NCI-H128 (cell line): Measurements from ENCODE around the gene SLC44A4.
"Not testable (repeated sequence)": the region's sequence is repeated elsewhere in the genome, so short reads cannot be mapped to it uniquely, and the experiment has no call there.

ENCODE experiments used
- DNase-seq: peaks from one replicate; lab custom pipeline; 2025; ENCODE audit not compliant: unreplicated experiment; lab: John Stamatoyannopoulos, UW

The SLC44A4 gene

DNA sequence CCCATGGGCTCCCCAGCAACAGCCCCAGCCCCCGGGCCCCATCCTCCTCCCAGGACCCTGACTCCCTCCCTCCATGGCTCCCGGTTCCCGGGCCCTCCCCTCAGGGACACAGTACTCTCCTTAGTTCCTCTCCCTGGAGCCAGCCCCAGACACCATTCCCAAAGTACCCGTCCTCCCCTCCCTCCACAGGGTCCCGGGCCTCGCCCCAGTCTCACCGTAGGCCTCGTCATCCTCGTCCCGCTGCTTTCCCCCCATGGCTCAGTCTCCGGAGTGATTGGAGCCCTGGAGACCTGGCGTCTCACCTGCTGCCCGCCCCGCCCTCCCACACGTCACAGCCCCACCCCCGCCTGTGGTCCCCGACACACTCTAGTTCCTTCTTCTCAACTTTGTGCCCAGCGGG lies at the start of gene SLC44A4:
Gene SLC44A4, minus strand, starts transcription at position 272 of the 400 bp plus-strand sequence. Its CDS starts 17 bp downstream, at position 255.
- no peak for DNase-seq

DNA sequence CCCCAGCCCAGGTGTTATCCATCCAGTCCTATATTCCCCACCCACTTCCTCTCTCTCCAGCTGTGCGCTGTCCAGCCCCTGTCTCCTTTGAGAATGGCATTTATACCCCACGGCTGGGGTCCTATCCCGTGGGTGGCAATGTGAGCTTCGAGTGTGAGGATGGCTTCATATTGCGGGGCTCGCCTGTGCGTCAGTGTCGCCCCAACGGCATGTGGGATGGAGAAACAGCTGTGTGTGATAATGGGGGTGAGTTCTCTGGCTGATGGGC lies 49.8 kb upstream of the SLC44A4 start:
- no peak for DNase-seq

DNA sequence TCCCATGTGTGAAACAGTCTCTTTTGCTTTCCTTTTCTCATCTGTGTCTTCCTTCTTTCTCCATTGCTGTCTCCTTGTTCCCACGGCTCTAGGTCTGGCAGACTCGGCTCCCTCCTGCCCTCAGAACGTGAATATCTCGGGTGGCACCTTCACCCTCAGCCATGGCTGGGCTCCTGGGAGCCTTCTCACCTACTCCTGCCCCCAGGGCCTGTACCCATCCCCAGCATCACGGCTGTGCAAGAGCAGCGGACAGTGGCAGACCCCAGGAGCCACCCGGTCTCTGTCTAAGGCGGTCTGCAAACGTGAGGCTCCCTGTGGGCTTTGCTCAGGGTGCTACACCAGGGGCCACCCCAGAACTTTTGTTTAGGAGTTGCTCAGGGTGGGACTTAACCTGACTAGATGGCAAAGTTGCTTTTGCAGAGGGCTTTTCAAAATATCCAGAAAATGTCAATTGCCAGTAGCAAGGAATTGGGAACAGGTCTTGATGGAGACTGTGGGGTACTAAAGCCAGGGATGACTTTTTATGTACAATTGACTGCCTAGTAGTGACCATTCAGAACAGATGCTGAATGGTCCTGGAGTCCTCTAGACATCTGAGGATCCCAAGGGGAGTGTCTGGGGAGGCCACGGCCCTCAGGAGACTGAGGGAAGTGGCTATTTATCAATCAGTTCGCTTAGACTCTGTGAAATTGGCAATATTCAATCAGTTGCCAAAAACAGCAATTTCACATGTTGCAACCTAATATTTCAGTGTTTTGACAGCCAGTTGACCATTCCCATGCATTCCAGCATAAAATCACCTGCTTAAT lies 49.3 kb upstream of the SLC44A4 start:
- no peak for DNase-seq

DNA sequence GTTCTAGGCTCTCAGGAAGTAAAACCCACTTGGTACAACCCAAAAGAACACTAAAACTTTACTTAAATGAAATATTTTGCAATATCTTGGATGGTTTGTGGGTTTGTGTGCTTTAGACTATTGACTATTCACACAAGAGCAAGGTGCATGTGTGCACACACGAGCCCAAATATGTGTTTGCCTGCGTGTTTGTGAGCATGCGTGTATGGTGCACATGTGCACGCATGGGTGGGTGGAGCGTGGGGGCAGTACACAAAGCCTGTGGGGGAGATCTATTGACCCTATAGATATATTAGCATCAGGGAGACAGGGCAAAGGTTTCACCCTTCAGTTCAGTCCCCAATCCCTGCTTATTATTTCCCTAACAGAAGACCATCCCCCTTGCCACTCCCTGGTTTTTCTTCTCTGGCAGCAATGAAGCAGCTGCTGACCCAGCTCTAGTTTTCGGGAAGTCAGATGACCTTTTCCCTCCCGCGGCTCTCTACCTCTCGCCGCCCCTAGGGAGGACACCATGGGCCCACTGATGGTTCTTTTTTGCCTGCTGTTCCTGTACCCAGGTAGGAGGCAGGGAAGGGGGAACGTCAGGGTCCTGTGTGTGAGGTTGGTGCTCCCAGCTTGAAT lies 48.6 kb upstream of the SLC44A4 start, which contains the start of gene C2:
Gene C2, plus strand, starts transcription at position 476 of the 621 bp plus-strand sequence. Its CDS starts 36 bp downstream, at position 512.
- no peak for DNase-seq

DNA sequence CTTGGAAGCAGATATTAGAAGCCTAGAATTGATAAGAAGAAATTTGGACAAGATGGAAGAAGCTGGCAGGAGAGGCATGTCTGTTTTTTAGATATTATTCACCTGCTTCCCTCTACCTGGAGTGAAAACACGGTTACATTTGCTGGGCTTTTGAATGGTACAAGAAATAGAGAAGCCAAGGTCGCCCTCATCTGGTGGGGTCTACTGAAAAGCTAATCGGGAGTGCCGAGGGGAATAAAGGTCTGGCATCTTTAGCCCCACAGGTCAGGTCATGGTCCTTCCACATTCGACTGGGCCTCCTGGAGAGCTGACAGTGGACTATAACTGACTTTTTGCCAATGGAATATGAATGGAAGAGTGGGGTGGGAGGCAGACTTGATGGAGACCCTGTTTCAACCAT lies 44.1 kb upstream of the SLC44A4 start:
- DNase-seq: no peak

DNA sequence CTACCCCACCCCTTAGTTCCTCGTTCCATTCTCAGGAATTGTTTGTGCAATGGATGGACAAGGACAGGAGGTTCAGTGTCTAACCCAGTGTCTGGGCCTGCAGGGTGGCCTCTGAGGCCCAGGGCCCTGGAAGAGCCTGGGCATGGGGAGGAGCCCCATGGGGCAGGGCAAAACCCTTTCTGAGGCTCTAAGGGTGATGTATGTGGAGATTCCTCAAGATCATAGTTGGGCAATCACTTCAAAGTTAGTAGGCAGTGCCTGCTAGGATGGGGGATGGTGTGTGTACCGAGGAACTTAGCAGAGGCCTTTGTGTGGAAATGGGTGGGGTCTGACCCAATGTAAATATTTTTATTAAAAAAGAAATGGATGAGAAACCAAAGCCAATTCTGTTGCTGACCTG lies 42.0 kb upstream of the SLC44A4 start:
- DNase-seq: no peak

DNA sequence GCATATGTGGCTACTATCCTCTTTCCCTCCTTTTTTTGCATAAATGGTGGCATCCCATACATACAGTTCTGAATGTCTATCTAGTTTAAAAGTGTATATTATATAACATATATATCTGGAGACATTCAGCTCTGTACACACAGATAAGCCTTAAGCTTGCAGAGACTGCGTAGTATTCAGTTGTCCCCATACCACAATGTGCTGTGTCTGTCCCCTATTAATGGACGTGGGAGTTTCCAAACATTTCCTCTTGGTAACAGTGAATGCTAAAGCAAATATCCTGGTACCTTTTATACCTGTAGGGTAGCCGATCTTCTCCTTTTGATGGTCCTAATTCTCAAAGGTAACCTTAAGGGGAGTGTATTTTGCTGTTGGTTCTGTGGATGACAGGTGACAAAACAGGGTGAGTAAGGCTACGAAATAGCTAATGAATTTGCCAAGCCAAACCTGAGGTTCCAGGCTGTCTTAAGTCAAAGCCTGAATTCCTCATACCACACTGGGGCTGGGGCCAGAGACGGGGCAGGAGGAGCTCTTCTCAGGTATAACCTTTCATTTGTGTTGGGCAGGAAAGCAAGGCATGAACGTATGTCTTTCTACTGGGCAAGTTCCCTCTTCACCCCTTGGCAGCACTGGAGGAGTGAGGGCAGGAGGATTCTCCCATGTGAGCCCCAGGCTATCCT lies 41.0 kb upstream of the SLC44A4 start:
- DNase-seq: no peak

DNA sequence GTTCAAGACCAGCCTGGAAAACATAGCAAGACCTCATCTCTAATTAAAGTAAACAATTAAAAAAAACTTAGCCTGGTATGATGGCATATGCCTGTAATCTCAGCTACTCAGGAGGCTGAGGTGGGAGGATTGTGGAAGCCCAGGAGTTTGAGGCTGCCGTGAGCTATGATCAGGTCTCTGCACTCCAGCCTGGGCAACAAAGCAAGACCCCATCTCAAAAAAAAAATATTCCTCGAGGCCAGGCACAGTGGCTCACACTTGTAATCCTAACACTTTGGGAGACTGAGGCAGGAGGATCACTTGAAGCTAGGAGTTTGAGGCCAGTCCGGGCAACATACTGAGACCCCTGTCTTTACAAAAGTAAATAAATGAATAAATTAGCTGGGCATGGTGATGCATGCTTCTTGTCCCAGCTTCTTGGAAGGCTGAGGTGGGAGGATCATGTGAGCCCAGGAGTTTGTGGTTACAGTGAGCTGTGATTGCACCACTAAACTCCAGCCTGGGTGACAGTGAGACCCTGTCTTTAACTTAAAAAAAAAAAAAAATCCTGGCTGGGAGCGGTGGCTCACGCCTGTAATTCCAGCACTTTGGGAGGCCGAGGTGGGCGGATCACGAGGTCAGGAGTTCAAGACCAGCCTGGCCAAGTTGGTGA lies 39.4 kb upstream of the SLC44A4 start:
- DNase-seq: no peak

DNA sequence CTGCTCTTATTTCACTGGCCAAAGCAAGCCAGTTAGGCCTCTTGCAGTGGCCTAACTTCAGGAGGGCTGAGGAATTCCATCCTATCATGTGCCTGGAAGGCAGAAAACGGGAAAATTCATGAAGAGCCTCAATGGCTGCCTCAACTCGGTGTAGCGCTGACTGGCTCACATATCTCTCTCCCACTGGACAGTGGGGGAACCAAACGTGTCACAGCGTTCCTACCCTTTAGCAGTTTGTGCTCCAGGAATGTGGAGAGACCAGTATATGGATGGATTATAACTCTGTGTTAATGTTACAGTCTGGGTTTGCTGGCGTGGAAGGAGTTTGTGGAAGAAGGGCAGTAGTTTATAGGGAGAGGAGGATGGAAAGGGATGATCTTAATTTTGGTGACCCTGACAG lies 37.0 kb upstream of the SLC44A4 start:
- DNase-seq: no peak

DNA sequence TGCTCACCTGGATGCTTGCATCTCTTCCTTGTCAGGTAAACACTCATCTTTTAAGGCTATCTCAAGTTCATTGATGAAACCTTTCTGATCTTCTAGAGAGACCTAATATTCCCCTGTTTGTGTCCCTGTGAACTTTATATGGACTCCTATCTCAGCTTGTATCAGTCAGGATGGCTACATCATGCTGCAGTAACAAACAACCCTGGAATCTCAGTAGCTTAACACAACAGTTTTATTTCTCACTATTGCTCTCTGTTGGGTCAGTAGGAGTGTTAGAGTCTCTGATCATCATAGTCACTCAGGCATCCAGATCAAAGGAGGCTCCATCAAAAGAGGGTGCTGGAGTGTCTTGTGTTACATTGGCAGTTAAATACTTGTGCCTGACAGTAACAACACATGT lies 36.6 kb upstream of the SLC44A4 start:
- DNase-seq: no peak

DNA sequence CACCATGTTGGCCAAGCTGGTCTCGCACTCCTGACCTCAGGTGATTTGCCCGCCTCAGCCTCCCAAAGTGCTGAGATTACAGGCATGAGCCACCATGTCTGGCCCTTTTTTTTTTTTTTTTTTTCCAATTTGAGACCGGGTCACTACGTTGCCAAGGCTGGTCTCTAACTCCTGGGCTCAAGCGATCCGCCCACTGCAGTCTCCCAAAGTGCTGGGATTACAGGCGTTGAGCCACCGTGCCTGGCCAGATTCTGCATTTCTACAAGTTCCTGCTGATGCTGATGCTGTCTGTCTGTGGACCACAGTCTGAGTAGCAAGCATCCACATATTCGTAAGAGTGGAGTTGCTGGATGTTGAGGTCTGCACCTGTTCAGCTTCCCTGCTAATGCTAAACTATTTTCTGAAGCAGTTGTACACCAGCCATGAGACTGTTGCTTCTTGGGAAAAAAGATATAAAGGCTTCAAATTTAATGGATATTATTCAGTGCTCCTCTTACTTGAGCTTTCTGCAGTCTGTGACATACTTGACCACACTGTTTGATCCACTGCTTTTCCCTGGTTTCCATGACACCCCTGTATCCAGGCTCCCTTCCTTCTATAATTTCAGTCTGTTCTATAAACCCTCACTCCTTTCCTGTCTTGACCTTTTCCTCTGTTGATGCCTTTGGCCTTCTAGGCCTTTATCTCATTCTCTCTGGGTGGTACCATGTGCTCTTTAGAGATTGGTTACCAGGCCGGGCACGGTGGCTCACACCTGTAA lies 33.2 kb upstream of the SLC44A4 start:
- DNase-seq: no peak

DNA sequence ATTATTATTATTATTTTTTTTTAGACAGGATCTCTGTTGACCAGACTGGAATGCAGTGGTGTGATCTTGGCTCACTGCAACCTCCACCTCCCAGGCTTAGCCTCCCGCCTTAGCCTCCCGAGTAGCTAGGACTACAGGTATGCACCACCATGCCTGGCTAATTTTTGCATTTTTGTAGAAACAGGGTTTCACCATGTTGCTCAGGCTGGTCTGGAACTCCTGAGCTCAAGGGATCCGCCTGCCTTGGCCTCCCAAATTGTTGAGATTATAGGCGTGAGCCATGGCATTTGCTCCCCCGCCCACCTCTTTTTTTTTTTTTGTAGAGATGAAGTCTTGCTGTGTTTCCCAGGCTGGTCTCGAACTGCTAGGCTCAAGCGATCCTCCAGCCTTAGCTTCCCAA lies 30.5 kb upstream of the SLC44A4 start:
- DNase-seq: not testable (repeated sequence)

DNA sequence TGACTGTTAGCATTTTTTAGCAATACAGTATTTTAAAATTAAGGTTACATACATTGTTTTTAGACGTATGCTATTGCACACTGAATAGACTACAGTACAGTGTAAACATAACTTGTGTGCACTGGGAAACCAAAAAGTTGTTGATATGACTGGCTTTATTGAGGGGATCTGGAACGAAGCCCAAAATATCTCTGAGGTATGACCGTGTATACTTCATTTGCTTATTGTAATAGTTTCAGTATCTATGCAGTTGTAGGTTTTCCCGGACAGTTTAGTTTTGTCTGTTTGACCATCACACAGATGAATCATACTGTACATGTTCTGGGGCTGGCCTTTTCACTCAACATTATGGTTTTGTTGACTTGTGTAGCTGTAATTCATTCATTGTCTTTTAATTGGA lies 30.0 kb upstream of the SLC44A4 start:
- DNase-seq: no peak

DNA sequence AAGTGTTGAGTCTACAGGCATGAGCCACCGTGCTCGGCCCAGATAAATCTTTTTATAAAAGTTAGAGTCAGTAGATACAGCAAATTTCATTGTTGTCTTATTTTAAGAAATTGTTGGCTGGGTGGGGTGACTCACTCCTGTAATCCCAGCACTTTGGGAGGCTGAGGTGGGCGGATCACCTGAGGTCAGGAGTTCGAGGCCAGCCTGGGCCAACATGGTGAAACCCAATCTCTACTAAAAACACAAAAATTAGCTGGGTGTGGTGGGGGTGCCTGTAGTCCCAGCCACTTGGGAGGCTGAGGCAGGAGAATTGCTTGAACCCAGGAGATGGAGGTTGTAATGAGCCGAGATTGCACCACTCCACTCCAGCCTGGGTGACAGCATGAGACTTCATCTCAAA lies 29.5 kb upstream of the SLC44A4 start:
- DNase-seq: not testable (repeated sequence)

DNA sequence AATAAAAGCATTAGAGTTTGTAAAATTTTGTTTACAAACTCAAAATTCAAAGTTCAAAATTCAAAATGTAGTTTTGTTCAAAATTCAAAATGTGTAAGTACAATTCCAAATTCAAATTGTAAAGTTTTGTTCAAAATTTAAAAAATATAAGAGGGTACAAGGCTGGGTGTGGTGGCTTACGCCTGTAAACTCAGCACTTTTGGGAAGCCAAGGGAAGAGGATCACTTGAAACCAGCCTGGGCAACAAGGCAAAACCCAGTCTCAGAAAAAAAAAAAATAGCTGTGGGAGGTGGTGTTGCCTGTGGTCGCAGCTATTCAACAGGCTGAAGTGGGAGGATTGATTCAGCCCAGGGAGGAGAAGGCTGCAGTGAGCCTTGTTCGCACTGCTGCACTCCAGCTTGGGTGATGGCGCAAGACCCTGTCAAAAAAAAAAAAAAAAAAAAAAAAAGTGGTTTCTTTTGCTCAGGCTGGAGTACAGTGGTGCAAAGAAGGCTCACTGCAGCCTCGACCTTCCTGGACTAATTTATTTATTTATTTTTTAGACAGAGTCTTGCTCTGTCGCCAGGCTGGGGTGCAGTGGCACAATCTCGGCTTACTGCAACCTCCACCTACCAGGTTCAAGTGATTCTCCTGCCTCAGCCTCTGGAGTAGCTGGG lies 28.5 kb upstream of the SLC44A4 start:
- no peak for DNase-seq

DNA sequence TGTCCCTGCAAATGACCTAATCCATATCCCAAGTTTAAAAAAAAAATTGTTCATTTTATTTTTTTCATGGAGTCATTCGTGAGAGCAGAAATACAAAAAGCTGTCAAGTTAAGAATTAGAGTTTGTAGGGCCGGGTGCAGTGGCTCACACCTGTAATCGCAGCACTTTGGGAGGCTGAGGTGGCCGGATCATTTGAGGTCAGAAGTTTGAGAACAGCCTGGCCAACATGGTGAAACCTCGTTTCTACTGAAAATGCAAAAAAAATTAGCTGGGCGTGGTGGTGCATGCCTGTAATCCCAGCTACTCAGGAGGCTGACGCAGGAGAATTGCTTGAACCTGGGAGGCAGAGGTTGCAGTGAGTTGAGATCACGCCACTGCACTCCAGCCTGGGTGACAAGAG lies 27.9 kb upstream of the SLC44A4 start:
- not testable (repeated sequence) for DNase-seq

DNA sequence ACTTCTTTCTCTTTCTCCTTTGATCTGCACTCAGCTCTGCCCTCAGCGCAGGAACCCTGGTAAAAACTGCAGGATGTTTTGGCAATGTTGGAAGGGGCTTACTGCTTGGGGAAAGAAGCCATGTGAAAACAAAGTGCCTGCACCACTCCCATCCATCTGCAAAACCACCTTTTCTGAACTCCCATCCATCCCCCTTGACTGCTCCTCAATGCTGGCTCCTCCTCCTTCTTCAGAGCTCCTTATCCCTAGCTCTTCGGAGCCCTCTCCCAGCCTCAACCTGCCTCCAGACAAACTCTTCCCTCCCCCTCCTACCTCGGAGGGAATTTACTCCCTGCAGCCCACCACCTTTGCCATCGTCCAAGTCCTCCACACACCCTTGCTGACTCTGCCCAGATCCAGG lies 27.3 kb upstream of the SLC44A4 start:
- no peak for DNase-seq

DNA sequence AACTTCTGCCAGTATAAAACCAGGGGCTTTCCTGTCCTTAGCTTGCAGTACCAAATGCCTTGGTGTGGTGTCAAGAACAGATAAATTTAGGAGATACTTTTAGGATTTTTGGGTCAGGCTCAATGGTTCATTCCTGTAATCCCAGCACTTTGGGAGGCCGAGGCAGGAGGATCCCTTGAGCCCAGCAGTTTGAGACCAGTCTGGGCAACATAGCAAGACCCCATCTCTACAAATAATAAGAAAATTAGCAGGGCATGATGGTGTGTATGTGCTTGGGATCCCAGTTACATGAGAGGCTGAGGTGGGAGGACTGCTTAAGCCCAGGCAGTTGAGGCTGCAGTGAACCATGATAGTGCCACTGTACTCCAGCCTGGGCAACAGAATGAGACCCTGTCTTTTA lies 26.2 kb upstream of the SLC44A4 start:
- DNase-seq: no peak

DNA sequence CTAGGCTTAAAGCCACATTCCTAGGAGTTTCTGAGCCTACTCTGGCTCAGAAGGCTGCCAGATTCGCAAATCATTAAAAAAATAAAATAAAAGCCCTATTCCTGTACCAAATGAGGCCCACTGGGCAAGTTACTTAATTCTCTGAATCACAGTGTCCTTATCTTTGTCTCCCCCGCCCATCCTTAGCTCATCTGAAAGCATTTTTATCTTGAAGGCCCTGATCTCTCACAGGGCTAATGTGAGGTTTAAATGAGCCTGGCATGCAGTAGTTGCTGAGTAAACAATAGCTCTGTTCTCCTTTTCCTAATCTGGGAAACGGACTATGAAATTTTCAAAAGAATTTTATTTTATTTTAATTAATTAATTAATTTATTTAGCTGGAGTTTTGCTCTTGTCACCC lies 25.2 kb upstream of the SLC44A4 start:
- DNase-seq: no peak

DNA sequence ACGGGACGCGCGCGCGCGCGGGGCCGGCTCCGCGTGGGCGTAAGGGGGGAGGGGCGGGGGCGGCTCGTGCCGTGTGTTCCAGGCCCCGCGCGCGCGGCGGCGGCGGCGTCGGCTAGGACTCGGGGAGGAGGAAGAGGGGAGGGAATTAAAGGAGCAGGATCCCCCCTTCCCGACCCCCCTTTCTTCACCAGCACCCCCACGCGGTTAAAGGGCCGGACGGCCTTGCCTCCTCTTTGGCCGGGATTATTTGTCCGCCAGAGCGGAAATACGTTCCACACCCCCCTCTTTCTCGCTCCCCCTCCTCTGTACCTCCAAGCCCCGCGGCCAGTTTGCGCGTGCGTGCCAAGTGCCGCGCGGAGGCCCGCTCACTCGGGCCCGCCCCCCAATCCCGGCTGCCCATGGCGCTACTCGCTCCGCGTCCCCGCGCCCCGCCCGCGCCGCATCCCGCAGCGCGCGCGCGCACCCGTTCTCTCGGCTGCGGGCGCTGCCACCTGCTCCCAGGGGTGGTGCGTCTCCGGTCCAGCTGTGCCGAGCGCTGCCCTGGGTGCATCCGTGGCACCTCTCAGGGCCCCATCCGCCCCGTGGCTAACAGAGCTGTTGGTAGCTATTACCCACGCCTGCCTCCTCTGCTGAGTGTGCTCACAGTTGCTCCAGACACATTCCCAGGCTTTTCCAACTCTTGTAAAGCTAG lies 23.3 kb upstream of the SLC44A4 start, which contains the start of gene ZBTB12:
Gene ZBTB12, minus strand, starts transcription at position 134 of the 691 bp plus-strand sequence. CDS start 781 bp downstream, outside the sequence.
- DNase-seq: peak; percentile 87
